ENCODE results near the gene TLX2. TPM values are rescaled to one million over a fixed set of nuclear protein-coding genes. Genes with fewer than 3 reads are reported as not detected.
A peak's percentile ranks its signal among the peaks of the same experiment; 100 is the strongest.

The TLX2 gene
- polyA plus RNA-seq, 1 experiment: not detected

- Histone ChIP-seq H3K4me3 (ENCODE audit: low read depth, low read length) (peak overlapping the region; percentile 54), H3K36me3 (ENCODE audit: control insufficient read depth, insufficient read depth, low read length) (peaks cover 4% of the 10 kb centered on the region), H3K27me3 (ENCODE audit: control insufficient read depth, insufficient read depth, low read length) (no peaks in the 10 kb centered on the region)
- POLR2A ChIA-PET: no interaction called here
- no peak for TF ChIP-seq CTCF (IDR thresholded peaks at IDR 0.05; ENCODE audit: insufficient read depth, low read depth, low read length)
- no peak for DNase-seq (ENCODE audit: low read depth)
- CTCF ChIA-PET: interaction anchor here (1.0 kb wide), 1 partner anchor 12 kb away, joined by 3 read pairs; no protein-coding TSS in a partner anchor
Measured at GRCh38 chr2:74554820-74555531, 40.7 kb downstream of the TLX2 start.

GRCh38 chr2:74555610-74556103 lies 41.4 kb downstream of the TLX2 start:
- POLR2A ChIA-PET: no interaction called here
- CTCF ChIA-PET: interaction anchor here (0.5 to 1.7 kb wide), 3 partner anchors 10 to 19 kb away, joined by 3 to 4 read pairs (median 3); no protein-coding TSS in a partner anchor

GRCh38 chr2:74556159-74556558 lies 41.9 kb downstream of the TLX2 start:
- ChIA-PET CTCF (interaction anchor here (0.5 to 1.7 kb wide), 2 partner anchors 9 to 18 kb away, joined by 3 to 4 read pairs; no protein-coding TSS in a partner anchor), POLR2A (no interaction called here)
- no peak for TF ChIP-seq CTCF (IDR thresholded peaks at IDR 0.05; ENCODE audit: insufficient read depth, low read depth, low read length)
- no peaks in the 10 kb centered on the region for H3K27me3 ChIP-seq (ENCODE audit: control insufficient read depth, insufficient read depth, low read length)
- H3K4me3 ChIP-seq (ENCODE audit: low read depth, low read length): no peak overlapping the region
- peaks cover 4% of the 10 kb centered on the region for H3K36me3 ChIP-seq (ENCODE audit: control insufficient read depth, insufficient read depth, low read length)
- DNase-seq (ENCODE audit: low read depth): no peak

More at GRCh38 chr2:74555610-74556103, 41.4 kb downstream of the TLX2 start:
- H3K36me3 ChIP-seq (ENCODE audit: control insufficient read depth, insufficient read depth, low read length): peaks cover 4% of the 10 kb centered on the region
- DNase-seq (ENCODE audit: low read depth): no peak
- H3K4me3 ChIP-seq (ENCODE audit: low read depth, low read length): peak overlapping the region; percentile 54
- no peaks in the 10 kb centered on the region for H3K27me3 ChIP-seq (ENCODE audit: control insufficient read depth, insufficient read depth, low read length)
- TF ChIP-seq CTCF (IDR thresholded peaks at IDR 0.05; ENCODE audit: insufficient read depth, low read depth, low read length): no peak

GRCh38 chr2:74556831-74557370 lies 42.7 kb downstream of the TLX2 start:
- no peak overlapping the region for H3K4me3 ChIP-seq (ENCODE audit: low read depth, low read length)
- H3K27me3 ChIP-seq (ENCODE audit: control insufficient read depth, insufficient read depth, low read length): no peaks in the 10 kb centered on the region
- TF ChIP-seq CTCF (IDR thresholded peaks at IDR 0.05; ENCODE audit: insufficient read depth, low read depth, low read length): no peak
- H3K36me3 ChIP-seq (ENCODE audit: control insufficient read depth, insufficient read depth, low read length): peaks cover 4% of the 10 kb centered on the region
- CTCF ChIA-PET: interaction anchor here (1.3 to 1.7 kb wide), 2 partner anchors 9 to 17 kb away, joined by 3 to 4 read pairs; no protein-coding TSS in a partner anchor
- DNase-seq (ENCODE audit: low read depth): no peak
- POLR2A ChIA-PET: no interaction called here
